Activated CD4-positive, CD25-positive, alpha-beta regulatory T cell treated with anti-CD3 and anti-CD28 coated beads, Interleukin-2, amount 50 U/mL, for 72 hours (primary cell): Measurements from ENCODE around the gene TTC5.
"Not testable (repeated sequence)": the region's sequence is repeated elsewhere in the genome, so short reads cannot be mapped to it uniquely, and the experiment has no call there.

Experiments used
- DNase-seq: peaks from one replicate; pipeline ENCODE4 v3.0.0; 2021

Gene TTC5

DNA sequence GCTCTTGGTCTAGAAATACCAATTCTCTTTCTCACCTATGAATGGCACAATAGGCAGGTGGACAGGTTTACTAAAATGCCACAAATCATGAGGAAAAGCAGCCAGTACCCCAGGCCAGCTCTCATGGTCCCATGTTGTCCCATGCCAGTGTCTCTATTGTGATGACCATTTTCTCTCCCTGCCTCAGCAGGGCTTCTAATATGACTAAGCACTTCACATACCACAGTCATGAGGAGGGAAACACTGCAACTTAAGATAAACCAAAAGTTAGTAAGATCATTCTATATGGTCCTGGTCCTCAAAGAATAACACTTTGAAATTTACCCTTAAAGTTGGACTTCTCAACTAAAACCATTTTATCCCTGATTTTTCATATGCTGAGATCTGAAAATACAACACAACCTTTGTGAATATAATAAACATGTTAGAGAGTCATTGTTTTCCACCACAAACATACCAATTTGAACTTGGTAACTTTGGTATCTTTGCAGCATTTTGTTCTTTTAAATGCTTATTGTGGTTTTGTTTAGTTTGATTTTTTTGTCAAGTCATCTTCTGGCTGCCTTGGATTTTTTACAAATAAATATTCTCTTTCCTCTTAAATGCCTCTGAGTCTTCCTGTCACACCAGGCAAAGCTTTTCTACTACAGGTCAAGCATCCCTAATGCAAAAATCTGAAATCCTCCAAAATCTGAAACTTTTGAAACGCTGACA, 3.6 kb downstream of the TTC5 start:
- no peak for DNase-seq

DNA sequence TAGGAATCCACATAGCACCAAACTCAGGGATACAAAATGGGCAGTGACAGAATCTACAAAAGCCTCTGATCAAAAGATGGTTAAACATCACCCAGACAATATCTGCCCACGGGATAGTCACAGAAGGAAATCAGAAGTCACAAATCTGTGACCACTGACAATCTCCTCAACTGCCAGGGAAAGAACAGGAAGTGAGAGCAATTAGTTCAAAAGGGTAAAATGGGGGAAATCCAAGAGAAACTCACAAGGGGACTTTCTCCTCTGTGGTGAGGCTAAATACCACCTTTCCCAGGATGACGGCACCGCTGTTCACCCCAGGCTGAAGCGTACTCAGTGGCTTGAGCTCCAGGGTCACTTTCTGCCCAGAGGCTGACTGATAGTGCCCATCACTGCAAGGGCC, 10.7 kb downstream of the TTC5 start:
- no peak for DNase-seq

DNA sequence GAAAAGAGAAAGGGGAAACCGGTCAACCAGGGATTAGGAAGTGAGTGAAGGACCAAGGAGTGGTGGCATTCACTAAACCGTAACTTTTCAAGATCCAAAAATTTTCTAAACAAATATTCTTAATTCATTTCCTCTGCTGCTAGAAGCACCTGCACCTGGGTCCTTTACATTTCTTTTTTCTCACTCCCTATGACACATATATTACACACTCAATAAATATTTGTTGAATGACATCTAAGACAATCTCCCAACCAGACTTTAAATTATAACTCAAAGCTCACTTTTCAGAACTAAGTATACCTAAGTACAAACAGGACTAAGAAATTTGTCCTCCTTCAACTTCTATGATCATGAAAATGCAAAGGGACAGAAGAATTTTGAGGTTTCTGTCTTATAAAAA, 11.1 kb downstream of the TTC5 start:
- DNase-seq, result no peak

DNA sequence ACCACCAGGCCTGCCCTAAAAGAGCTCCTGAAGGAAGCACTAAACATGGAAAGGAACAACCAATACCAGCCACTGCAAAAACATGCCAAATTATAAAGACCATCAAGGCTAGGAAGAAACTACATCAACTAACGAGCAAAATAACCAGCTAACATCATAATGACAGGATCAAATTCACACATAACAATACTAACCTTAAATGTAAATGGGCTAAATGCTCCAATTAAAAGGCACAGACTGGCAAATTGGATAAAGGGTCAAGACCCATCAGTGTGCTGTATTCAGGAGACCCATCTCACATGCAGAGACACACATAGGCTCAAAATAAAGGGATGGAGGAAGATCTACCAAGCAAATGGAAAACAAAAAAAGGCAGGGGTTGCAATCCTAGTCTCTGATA, 23.8 kb downstream of the TTC5 start:
- DNase-seq, result not testable (repeated sequence)

DNA sequence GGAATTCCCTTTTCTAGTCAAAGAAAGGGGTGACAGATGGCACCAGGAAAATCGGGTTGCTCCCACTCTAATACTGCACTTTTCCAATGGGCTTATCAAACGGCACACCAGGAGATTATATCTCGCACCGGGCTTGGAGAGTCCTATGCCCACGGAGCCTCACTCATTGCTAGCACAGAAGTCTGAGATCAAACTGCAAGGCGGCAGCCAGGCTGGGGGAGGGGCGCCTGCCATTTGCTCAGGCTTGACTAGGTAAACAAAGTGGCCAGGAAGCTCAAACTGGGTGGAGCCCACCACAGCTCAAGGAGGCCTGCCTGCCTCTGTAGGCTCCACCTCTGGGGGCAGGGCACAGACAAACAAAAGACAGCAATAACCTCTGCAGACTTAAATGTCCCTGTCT, 25.5 kb downstream of the TTC5 start:
- not testable (repeated sequence) for DNase-seq

DNA sequence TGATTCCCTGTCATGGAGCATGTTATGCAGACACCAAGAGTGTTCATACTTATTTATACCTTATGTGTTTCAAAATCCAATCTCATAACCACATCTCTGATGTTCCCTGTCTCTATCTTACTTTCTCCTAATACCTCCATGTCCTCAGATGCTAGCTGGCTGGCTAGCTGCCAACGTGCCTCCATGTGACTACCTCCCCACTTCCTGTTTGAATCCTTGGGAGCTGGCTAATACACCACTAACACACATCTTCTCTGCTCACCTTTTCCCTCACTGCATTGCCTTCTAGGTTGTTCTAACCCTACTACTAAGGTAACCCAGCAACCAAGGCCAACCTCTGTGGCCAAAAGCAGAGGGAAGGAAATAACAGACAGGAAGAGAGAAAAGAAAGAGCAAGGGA, 27.3 kb downstream of the TTC5 start:
- no peak for DNase-seq

DNA sequence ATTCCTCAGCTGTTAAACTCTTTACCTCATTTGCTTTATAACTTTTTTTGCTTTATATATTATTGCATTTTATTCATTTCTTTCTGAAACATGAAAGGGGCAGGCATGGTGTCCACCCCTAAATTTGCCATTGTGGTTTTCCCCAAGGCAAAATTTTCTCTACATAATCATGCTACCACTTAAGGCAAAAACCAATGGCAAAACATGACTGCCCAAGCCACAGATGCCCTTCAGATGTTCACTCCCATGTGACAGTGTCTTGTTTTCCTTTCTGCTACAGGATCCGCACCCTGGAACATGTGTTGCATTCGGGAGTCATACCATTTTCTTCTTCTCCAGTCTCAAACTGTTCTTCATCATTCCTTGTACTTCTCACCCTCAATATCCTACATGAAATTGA, 28.3 kb downstream of the TTC5 start:
- DNase-seq, result no peak

DNA sequence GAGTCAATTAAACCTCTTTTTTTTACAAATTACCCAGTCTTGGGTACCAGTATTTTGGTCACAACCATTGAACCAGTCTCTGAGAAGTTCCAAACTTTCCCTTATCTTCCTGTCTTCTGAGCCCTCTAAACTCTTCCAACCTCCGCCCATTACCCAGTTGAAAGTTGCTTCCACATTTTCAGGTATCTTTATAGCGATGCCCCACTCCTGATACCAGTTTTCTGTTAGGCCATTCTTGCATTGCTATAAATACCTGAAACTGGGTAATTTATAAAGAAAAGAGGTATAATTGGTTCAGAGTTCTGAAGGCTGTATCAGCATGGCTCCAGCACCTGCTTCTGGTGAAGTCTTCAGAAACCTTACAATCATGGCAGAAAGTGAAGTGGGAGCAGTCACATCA, 31.7 kb downstream of the TTC5 start:
- DNase-seq, result no peak

DNA sequence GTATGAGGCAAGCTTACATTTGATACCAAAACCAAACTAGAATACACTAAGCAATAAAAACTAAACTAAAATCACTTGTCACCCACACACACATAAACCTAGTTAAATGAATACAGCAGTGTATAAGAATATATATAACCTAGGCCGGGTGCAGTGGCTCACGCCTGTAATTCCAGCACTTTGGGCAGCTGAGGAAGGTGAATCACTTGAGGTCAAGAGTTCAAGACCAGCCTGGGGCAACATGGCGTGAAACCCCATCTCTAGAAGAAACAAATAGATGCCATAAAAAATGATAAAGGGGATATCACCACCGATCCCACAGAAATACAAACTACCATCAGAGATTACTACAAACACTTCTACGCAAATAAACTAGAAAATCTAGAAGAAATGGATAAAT, 41.4 kb downstream of the TTC5 start:
- not testable (repeated sequence) for DNase-seq

DNA sequence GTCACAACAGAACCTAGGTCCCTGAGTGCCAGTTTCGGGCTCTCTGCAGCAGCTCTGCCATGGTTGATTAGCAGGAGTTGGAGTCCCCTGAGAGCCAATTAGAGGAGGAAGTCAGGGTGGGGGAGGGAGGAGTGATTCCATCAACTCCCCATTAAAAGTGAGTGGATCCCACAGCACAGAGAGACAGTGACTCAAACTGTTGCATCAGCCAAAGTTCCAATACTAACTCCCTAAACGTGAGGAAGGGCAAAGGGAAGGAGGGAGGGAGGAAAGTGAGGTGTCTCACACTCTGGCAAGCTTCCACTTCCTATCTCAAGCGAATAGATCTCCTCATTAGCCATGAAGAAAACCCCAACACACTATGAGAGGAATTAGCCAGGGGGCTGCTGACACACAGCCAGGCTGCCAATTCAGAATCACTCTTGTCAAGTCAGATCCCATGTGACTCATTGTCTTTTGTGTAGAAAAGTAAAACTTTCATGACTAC, 43.1 kb downstream of the TTC5 start:
- no peak for DNase-seq

DNA sequence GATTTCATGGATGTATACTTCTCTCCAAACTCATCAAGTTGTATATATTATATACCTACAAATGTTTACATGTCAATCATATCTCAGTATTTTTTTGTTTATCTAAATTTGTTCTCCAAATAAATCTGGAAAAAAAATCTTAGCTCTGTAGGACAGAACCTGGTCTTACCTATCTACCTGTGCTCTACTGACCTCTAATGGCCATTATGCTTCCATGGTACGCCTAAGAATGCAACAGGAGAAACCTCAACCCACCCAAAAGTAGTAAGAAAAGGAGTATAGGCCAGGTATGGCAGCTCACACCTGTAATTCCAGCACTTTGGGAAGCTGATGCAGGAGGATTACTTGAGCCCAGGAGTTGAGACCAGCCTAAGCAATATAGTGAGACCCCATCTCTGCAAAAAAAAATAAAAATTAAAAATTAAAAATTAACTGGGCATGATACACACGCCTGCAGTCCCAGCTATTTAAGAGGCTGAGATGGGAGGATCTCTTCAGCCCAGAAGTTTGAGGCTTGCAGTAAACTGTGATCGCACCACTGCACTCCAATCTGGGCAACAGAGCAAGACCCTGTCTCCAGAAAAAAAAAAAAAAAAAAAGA, 58.0 kb downstream of the TTC5 start:
- no peak for DNase-seq
